Stimulated activated memory B cell treated with anti-CD40 and anti-IgM and Interleukin-4, amounts not matched to agents 10 μg/mL and 1 μg/mL and 100 μg/mL, for 72 hours (primary cell): ENCODE data around the gene REM2.

Source experiments
- ATAC-seq: fragments of 150-1000 bp; cut with Tn5 transposase; 2 replicates; pipeline ENCODE4 v1.10.0; 2021
- H3K27ac Mint-ChIP-seq: one replicate; pipeline ENCODE4 v1.8.0; 2022; ENCODE audit warnings: mild to moderate bottlenecking, mixed read lengths
- H3K27me3 Mint-ChIP-seq: one replicate; pipeline ENCODE4 v1.8.0; 2022; ENCODE audit warnings: mixed read lengths
- H3K36me3 Mint-ChIP-seq: one replicate; pipeline ENCODE4 v1.8.0; 2022; ENCODE audit warnings: mixed read lengths
- H3K4me1 Mint-ChIP-seq: one replicate; pipeline ENCODE4 v1.8.0; 2022; ENCODE audit warnings: mixed read lengths
- H3K4me3 Mint-ChIP-seq: one replicate; pipeline ENCODE4 v1.8.0; 2022; ENCODE audit warnings: mild to moderate bottlenecking, moderate library complexity, mixed read lengths
- H3K9me3 Mint-ChIP-seq: one replicate; pipeline ENCODE4 v1.8.0; 2022; ENCODE audit warnings: mixed read lengths

REM2 gene

GRCh38 chr14:22878271-22879246 is 4.5 kb upstream of the REM2 start:
- no peak for ATAC-seq
- H3K4me1 Mint-ChIP-seq, result peaks cover 44% of the 10 kb centered on the region
- no peak overlapping the region for H3K4me3 Mint-ChIP-seq
- no peaks in the 10 kb centered on the region for H3K27me3 Mint-ChIP-seq
- no peaks in the 10 kb centered on the region for H3K9me3 Mint-ChIP-seq
- no peak overlapping the region for H3K27ac Mint-ChIP-seq
- peaks cover 54% of the 10 kb centered on the region for H3K36me3 Mint-ChIP-seq

- no peak overlapping the region for H3K27ac Mint-ChIP-seq
- no peak overlapping the region for H3K4me3 Mint-ChIP-seq
Observed at GRCh38 chr14:22882064-22882463, 958 bp upstream of the REM2 start.

GRCh38 chr14:22882529-22883172 is 371 bp upstream of the REM2 start:
- H3K27ac Mint-ChIP-seq, result peak overlapping the region; percentile 33
- peaks cover 55% of the 10 kb centered on the region for H3K4me1 Mint-ChIP-seq
- no peaks in the 10 kb centered on the region for H3K27me3 Mint-ChIP-seq
- no peak overlapping the region for H3K4me3 Mint-ChIP-seq
- ATAC-seq, result no peak
- peaks cover 21% of the 10 kb centered on the region for H3K36me3 Mint-ChIP-seq
- no peaks in the 10 kb centered on the region for H3K9me3 Mint-ChIP-seq

More at GRCh38 chr14:22882064-22882463, 958 bp upstream of the REM2 start:
- H3K27me3 Mint-ChIP-seq, result no peaks in the 10 kb centered on the region
- peaks cover 26% of the 10 kb centered on the region for H3K36me3 Mint-ChIP-seq
- H3K4me1 Mint-ChIP-seq, result peaks cover 49% of the 10 kb centered on the region
- no peaks in the 10 kb centered on the region for H3K9me3 Mint-ChIP-seq
- no peak for ATAC-seq

- Mint-ChIP-seq H3K27me3 (no peaks in the 10 kb centered on the region), H3K4me3 (no peak overlapping the region), H3K9me3 (no peaks in the 10 kb centered on the region), H3K4me1 (peaks cover 63% of the 10 kb centered on the region), H3K27ac (peak overlapping the region; percentile 25), H3K36me3 (peaks cover 5% of the 10 kb centered on the region)
- ATAC-seq, result no peak
Observed at GRCh38 chr14:22884076-22884737, 1.2 kb downstream of the REM2 start.

GRCh38 chr14:22884738-22885523 is 1.9 kb downstream of the REM2 start:
- Mint-ChIP-seq H3K36me3 (peaks cover 4% of the 10 kb centered on the region), H3K9me3 (no peaks in the 10 kb centered on the region), H3K4me1 (peaks cover 70% of the 10 kb centered on the region), H3K27me3 (no peaks in the 10 kb centered on the region), H3K27ac (no peak overlapping the region), H3K4me3 (no peak overlapping the region)
- no peak for ATAC-seq

- Mint-ChIP-seq H3K4me1 (peaks cover 76% of the 10 kb centered on the region), H3K27me3 (no peaks in the 10 kb centered on the region)
Observed at GRCh38 chr14:22885975-22886374, 3.0 kb downstream of the REM2 start.

GRCh38 chr14:22886500-22887259 is 3.7 kb downstream of the REM2 start:
- peaks cover 73% of the 10 kb centered on the region for H3K4me1 Mint-ChIP-seq
- peak; percentile 81 for ATAC-seq

More at GRCh38 chr14:22885975-22886374, 3.0 kb downstream of the REM2 start:
- peaks cover 9% of the 10 kb centered on the region for H3K36me3 Mint-ChIP-seq
- H3K9me3 Mint-ChIP-seq, result no peaks in the 10 kb centered on the region
- peak overlapping the region; percentile 88 for H3K27ac Mint-ChIP-seq
- H3K4me3 Mint-ChIP-seq, result peak overlapping the region; percentile 85
- no peak for ATAC-seq

GRCh38 chr14:22887260-22887989 is 4.4 kb downstream of the REM2 start:
- peak overlapping the region; percentile 88 for H3K27ac Mint-ChIP-seq
- H3K9me3 Mint-ChIP-seq, result no peaks in the 10 kb centered on the region
- no peaks in the 10 kb centered on the region for H3K27me3 Mint-ChIP-seq
- H3K4me3 Mint-ChIP-seq, result peak overlapping the region; percentile 85
- peak; percentile 56 for ATAC-seq
- H3K4me1 Mint-ChIP-seq, result peaks cover 65% of the 10 kb centered on the region
- peaks cover 9% of the 10 kb centered on the region for H3K36me3 Mint-ChIP-seq

More at GRCh38 chr14:22886500-22887259, 3.7 kb downstream of the REM2 start:
- Mint-ChIP-seq H3K9me3 (no peaks in the 10 kb centered on the region), H3K36me3 (peaks cover 9% of the 10 kb centered on the region), H3K27me3 (no peaks in the 10 kb centered on the region), H3K27ac (peak overlapping the region; percentile 88), H3K4me3 (peak overlapping the region; percentile 85)

GRCh38 chr14:22887990-22888378 is 5.0 kb downstream of the REM2 start:
- ATAC-seq, result peak; percentile 76
- Mint-ChIP-seq H3K27ac (peak overlapping the region; percentile 88), H3K27me3 (no peaks in the 10 kb centered on the region), H3K4me1 (peaks cover 60% of the 10 kb centered on the region), H3K9me3 (no peaks in the 10 kb centered on the region), H3K36me3 (peaks cover 12% of the 10 kb centered on the region), H3K4me3 (peak overlapping the region; percentile 85)

GRCh38 chr14:22888662-22889061 is 5.6 kb downstream of the REM2 start:
- Mint-ChIP-seq H3K27ac (peak overlapping the region; percentile 88), H3K4me1 (peaks cover 53% of the 10 kb centered on the region), H3K27me3 (no peaks in the 10 kb centered on the region), H3K4me3 (peak overlapping the region; percentile 3), H3K36me3 (peaks cover 16% of the 10 kb centered on the region), H3K9me3 (no peaks in the 10 kb centered on the region)
- peak; percentile 42 for ATAC-seq

- no peak for ATAC-seq
- peak overlapping the region; percentile 1 for H3K27ac Mint-ChIP-seq
- H3K4me3 Mint-ChIP-seq, result no peak overlapping the region
- H3K36me3 Mint-ChIP-seq, result peaks cover 16% of the 10 kb centered on the region
- no peaks in the 10 kb centered on the region for H3K9me3 Mint-ChIP-seq
- H3K4me1 Mint-ChIP-seq, result peaks cover 35% of the 10 kb centered on the region
- H3K27me3 Mint-ChIP-seq, result no peaks in the 10 kb centered on the region
Observed at GRCh38 chr14:22890416-22890815, 7.4 kb downstream of the REM2 start.

- H3K9me3 Mint-ChIP-seq, result no peaks in the 10 kb centered on the region
- H3K4me3 Mint-ChIP-seq, result no peak overlapping the region
- peaks cover 16% of the 10 kb centered on the region for H3K36me3 Mint-ChIP-seq
- peaks cover 23% of the 10 kb centered on the region for H3K4me1 Mint-ChIP-seq
- ATAC-seq, result no peak
- H3K27me3 Mint-ChIP-seq, result no peaks in the 10 kb centered on the region
- H3K27ac Mint-ChIP-seq, result peak overlapping the region; percentile 63
Observed at GRCh38 chr14:22892488-22892887, 9.5 kb downstream of the REM2 start.

- H3K27ac Mint-ChIP-seq, result no peak overlapping the region
- peaks cover 12% of the 10 kb centered on the region for H3K4me1 Mint-ChIP-seq
- ATAC-seq, result no peak
- H3K27me3 Mint-ChIP-seq, result no peaks in the 10 kb centered on the region
- no peaks in the 10 kb centered on the region for H3K9me3 Mint-ChIP-seq
- no peak overlapping the region for H3K4me3 Mint-ChIP-seq
- H3K36me3 Mint-ChIP-seq, result peaks cover 26% of the 10 kb centered on the region
Observed at GRCh38 chr14:22893706-22894105, 10.7 kb downstream of the REM2 start.
